Endodermal cell (in vitro differentiated cells): ENCODE results near the gene M1AP. TPM values are rescaled to one million over a fixed set of nuclear protein-coding genes. Genes with fewer than 3 reads are reported as not detected.
"Not testable (repeated sequence)": the region's sequence is repeated elsewhere in the genome, so short reads cannot be mapped to it uniquely, and the experiment has no call there.

Source experiments
- DNase-seq: peaks from one replicate; pipeline ENCODE4 v3.0.0-alpha.2; 2017
- H3K27ac ChIP-seq: 2 replicates; pipeline ENCODE4 v1.5.1; 2013; ENCODE audit warnings: mild to moderate bottlenecking, low read depth, low read length, moderate library complexity
- H3K27me3 ChIP-seq: 2 replicates; pipeline ENCODE4 v1.6.1; 2013; ENCODE audit warnings: mild to moderate bottlenecking, low read length, moderate library complexity; ENCODE audit not compliant: insufficient read depth, control insufficient read depth, poor library complexity, severe bottlenecking
- H3K36me3 ChIP-seq: 2 replicates; pipeline ENCODE4 v1.7.0; 2013; ENCODE audit warnings: mild to moderate bottlenecking, low read length, moderate library complexity; ENCODE audit not compliant: control insufficient read depth, insufficient read depth
- H3K4me1 ChIP-seq: one replicate; pipeline ENCODE4 v1.7.0; 2013; ENCODE audit warnings: low read length; ENCODE audit not compliant: control insufficient read depth, insufficient read depth
- H3K4me3 ChIP-seq: 2 replicates; pipeline ENCODE4 v1.5.1; 2013; ENCODE audit warnings: mild to moderate bottlenecking, low read length, moderate library complexity
- H3K9ac ChIP-seq: 2 replicates; pipeline ENCODE4 v1.6.1; 2013; ENCODE audit warnings: mild to moderate bottlenecking, low read length, moderate library complexity; ENCODE audit not compliant: poor library complexity, severe bottlenecking; ENCODE audit errors: extremely low read depth
- H3K9me3 ChIP-seq: 2 replicates; pipeline ENCODE4 v1.6.1; 2013; ENCODE audit warnings: mild to moderate bottlenecking, low read length, moderate library complexity; ENCODE audit not compliant: control insufficient read depth
- H3K27ac Mint-ChIP-seq: 2 replicates; pipeline ENCODE4 v1.8.0; 2020; ENCODE audit warnings: mixed read lengths
- H3K27me3 Mint-ChIP-seq: 2 replicates; pipeline ENCODE4 v1.8.0; 2021; ENCODE audit warnings: mild to moderate bottlenecking, mixed read lengths; ENCODE audit not compliant: insufficient read depth
- H3K36me3 Mint-ChIP-seq: 2 replicates; pipeline ENCODE4 v1.8.0; 2020; ENCODE audit warnings: low read depth, mixed read lengths
- H3K4me1 Mint-ChIP-seq: 2 replicates; pipeline ENCODE4 v1.8.0; 2020; ENCODE audit warnings: mixed read lengths
- H3K4me3 Mint-ChIP-seq: 2 replicates; pipeline ENCODE4 v1.8.0; 2020; ENCODE audit warnings: mild to moderate bottlenecking, moderate library complexity, mixed read lengths
- H3K9me3 Mint-ChIP-seq: 2 replicates; pipeline ENCODE4 v1.8.0; 2020; ENCODE audit warnings: mild to moderate bottlenecking, mixed read lengths
- WGBS, 2 experiments: methylation state at CpG; one replicate each; pipeline versions ENCODE4 v1.1.5 to v1.1.7; 2013; ENCODE audit warnings: missing lambda C conversion rate in 2 of 2, mixed read lengths in 1 of 2; ENCODE audit not compliant: insufficient coverage in 1 of 2, insufficient read length in 1 of 2; 5-methylcytosine and 5-hydroxymethylcytosine counted together
- total RNA-seq, 2 donors: library from RNA; stranded (reverse); fragmentation: NEBNext Ultra II Directional in 1 of 2; extraction: Animal tissue kit (Norgen Biotek cat#: 25700) in 1 of 2; gene quantifications; 2 replicates in 1 of 2; 3 replicates in 1 of 2; pipeline ENCODE4 v1.2.1, GENCODE V29; 2021
- TF ChIP-seq, protein P1 (sequence below): fragments of 200-600 bp; sonication (generic); conservative IDR thresholded peaks from 2 replicates; pipeline ENCODE4 v1.5.0; 2021; ENCODE audit warnings: antibody characterized with exemption, mild to moderate bottlenecking

M1AP gene
- total RNA-seq, 2 donors from 2014 or later = 3.8 to 5.5 TPM

DNA sequence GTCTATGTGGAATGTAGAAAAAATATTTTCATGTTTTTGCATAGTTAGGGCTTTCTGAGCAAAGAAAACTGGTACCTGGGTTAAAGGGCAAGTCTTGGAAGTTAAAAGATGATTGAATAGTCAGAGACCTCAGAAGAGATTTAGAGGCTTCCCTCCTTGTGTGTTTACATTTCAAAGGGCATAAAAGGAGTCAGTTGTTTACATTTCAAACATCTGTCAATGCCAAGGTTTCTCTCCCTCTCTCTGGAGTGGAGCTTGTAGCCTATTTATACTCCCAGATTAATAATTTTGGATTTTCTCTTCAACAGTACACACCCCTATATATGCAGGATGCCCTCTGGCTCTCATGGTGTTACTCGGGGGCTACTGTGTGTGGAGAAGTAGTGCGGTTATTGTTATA, 8.6 kb downstream of the M1AP start:
- no peak overlapping the region for H3K27ac ChIP-seq
- TF ChIP-seq, protein P1, sequence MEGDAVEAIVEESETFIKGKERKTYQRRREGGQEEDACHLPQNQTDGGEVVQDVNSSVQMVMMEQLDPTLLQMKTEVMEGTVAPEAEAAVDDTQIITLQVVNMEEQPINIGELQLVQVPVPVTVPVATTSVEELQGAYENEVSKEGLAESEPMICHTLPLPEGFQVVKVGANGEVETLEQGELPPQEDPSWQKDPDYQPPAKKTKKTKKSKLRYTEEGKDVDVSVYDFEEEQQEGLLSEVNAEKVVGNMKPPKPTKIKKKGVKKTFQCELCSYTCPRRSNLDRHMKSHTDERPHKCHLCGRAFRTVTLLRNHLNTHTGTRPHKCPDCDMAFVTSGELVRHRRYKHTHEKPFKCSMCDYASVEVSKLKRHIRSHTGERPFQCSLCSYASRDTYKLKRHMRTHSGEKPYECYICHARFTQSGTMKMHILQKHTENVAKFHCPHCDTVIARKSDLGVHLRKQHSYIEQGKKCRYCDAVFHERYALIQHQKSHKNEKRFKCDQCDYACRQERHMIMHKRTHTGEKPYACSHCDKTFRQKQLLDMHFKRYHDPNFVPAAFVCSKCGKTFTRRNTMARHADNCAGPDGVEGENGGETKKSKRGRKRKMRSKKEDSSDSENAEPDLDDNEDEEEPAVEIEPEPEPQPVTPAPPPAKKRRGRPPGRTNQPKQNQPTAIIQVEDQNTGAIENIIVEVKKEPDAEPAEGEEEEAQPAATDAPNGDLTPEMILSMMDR = no peak

DNA sequence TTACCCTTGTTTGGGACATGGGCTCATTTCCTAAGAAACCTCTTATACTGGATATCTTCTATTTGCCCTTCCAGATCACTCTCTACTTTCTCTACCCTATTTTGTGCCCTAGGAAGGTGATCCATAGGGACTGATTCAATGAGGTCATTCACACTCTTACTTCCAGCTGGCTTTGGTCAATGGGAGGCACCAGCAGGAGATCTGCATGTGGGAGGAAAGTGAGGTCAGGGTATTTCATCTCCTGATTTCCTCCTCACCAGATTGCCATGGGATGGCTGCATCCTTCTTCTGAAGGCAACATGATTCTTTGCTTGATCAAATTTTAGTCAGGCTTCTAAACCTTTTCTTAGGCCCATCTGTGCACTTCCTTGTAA, 15.2 kb downstream of the M1AP start:
- H3K9me3 Mint-ChIP-seq = no peaks in the 10 kb centered on the region
- TF ChIP-seq, protein P1 = no peak
- Histone ChIP-seq H3K36me3 (no peaks in the 10 kb centered on the region), H3K27ac (no peak overlapping the region), H3K4me1 (no peaks in the 10 kb centered on the region), H3K4me3 (no peak overlapping the region), H3K27me3 (peaks cover 11% of the 10 kb centered on the region), H3K9ac (no peak overlapping the region), H3K9me3 (no peaks in the 10 kb centered on the region)
- H3K4me3 Mint-ChIP-seq = no peak overlapping the region
- peaks cover 5% of the 10 kb centered on the region for H3K27me3 Mint-ChIP-seq
- H3K27ac Mint-ChIP-seq = no peak overlapping the region
- H3K36me3 Mint-ChIP-seq = no peaks in the 10 kb centered on the region
- peaks cover 10% of the 10 kb centered on the region for H3K4me1 Mint-ChIP-seq
- peak; percentile 76 for DNase-seq

More for the DNA sequence above, 8.6 kb downstream of the M1AP start:
- H3K27me3 ChIP-seq = peaks cover 11% of the 10 kb centered on the region
- Mint-ChIP-seq H3K4me1 (no peaks in the 10 kb centered on the region), H3K36me3 (no peaks in the 10 kb centered on the region), H3K27ac (no peak overlapping the region), H3K4me3 (no peak overlapping the region), H3K9me3 (no peaks in the 10 kb centered on the region), H3K27me3 (peaks cover 5% of the 10 kb centered on the region)
- no peaks in the 10 kb centered on the region for H3K9me3 ChIP-seq
- H3K4me3 ChIP-seq = no peak overlapping the region
- WGBS, 2 experiments = no CpG with 5 or more reads among the region's 2 CpGs
- H3K4me1 ChIP-seq = no peaks in the 10 kb centered on the region
- H3K36me3 ChIP-seq = no peaks in the 10 kb centered on the region
- no peak for DNase-seq
- no peak overlapping the region for H3K9ac ChIP-seq

DNA sequence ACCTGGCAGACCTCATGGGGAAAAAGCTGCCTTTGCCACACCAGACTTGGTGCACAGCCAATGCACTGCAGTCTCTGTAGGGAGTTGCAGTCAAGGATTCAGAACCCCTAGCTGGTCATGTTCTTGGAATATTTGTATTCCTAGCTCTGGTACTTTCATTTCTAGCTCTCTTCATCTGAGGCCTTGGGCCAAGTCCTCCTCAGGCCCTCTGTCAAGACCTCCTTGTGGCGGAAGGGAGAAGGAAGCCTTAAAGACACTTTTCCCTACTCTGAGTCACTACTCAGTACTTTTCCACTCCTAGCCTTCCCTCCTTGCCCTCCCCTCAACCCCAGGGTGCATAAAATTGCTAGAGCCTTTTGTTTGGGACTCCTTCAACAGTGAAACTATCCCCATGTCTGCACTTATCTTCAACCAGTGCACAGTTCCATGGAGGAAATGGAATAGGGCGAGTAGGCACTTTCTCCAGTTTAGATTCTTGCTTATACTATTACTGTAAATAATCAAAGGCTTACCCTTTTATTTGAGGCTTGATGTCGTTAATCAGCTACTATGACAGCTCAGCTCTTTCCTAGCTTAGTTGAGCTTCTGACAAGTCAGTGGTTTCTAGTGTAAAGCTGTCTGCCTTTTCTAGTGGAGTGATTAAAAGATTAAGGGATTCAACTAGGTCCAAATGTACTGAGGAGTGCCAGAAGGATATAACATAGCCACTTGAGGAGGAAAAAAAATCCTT, 15.8 kb downstream of the M1AP start:
- H3K27ac ChIP-seq = no peak overlapping the region
- no peaks in the 10 kb centered on the region for H3K9me3 ChIP-seq
- H3K9me3 Mint-ChIP-seq = no peaks in the 10 kb centered on the region
- no peaks in the 10 kb centered on the region for H3K4me1 ChIP-seq
- H3K9ac ChIP-seq = no peak overlapping the region
- H3K27ac Mint-ChIP-seq = peak overlapping the region; percentile 82
- peaks cover 11% of the 10 kb centered on the region for H3K27me3 ChIP-seq
- peaks cover 5% of the 10 kb centered on the region for H3K27me3 Mint-ChIP-seq
- no peak overlapping the region for H3K4me3 ChIP-seq
- TF ChIP-seq, protein P1 = peak; percentile 68
- no peaks in the 10 kb centered on the region for H3K36me3 Mint-ChIP-seq
- 91 to 100% methylated on average over 1 to 3 of the region's 3 CpGs for WGBS, 2 experiments
- H3K4me1 Mint-ChIP-seq = peaks cover 10% of the 10 kb centered on the region
- no peak overlapping the region for H3K4me3 Mint-ChIP-seq
- peak; percentile 81 for DNase-seq
- H3K36me3 ChIP-seq = no peaks in the 10 kb centered on the region

DNA sequence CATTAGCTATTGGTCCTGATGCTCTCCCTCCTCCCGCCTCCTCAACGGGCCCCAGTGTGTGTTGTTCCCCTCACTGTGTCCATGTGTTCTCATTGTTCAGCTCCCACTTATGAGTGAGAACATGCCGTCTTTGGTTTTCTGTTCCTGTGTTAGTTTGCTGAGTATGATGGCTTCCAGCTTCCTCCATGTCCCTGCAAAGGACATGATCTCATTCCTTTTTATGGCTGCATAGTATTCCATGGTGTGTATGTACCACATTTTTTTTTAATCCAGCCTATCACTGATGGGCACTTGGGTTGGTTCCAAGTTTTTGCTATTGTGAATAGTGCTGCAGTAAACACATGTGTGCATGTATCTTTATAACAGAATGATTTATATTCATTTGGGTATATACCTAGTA, 17.7 kb downstream of the M1AP start:
- H3K9me3 ChIP-seq, H3K9me3 Mint-ChIP-seq, H3K36me3 ChIP-seq, H3K4me3 ChIP-seq, H3K4me1 Mint-ChIP-seq, DNase-seq, H3K4me1 ChIP-seq, H3K9ac ChIP-seq, H3K27ac ChIP-seq, H3K36me3 Mint-ChIP-seq, H3K27me3 Mint-ChIP-seq, H3K4me3 Mint-ChIP-seq, H3K27ac Mint-ChIP-seq, H3K27me3 ChIP-seq: not testable (repeated sequence)
- 98 to 100% methylated on average over 2 to 3 of the region's 3 CpGs for WGBS, 2 experiments
